Psoas muscle (tissue), 8 donors: Measurements from ENCODE around the gene FECH. TPM values are rescaled to one million over a fixed set of nuclear protein-coding genes. Genes with fewer than 3 reads are reported as not detected.
"Not testable (repeated sequence)": the region's sequence is repeated elsewhere in the genome, so short reads cannot be mapped to it uniquely, and the experiment has no call there.

ENCODE experiments used
- ATAC-seq, 4 donors: fragments of 200-7000 bp; cut with Tn5 transposase; one replicate each; pipeline ENCODE4 v1.9.1; 2020; ENCODE audit warnings: moderate library complexity in 3 of 4, mild to moderate bottlenecking in 2 of 4
- DNase-seq, 2 donors: peaks; one replicate each; pipeline ENCODE4 v3.0.0-alpha.2; 2020
- H3K27ac ChIP-seq: fragments of 200-600 bp; one replicate; pipeline ENCODE4 v1.8.0; 2022
- H3K27me3 ChIP-seq, 3 donors: fragments of 200-600 bp in 1 of 3; one replicate each; pipeline versions ENCODE4 v1.6.1 to v1.8.0; 2013 to 2022; ENCODE audit warnings: low read length in 2 of 3, mild to moderate bottlenecking in 2 of 3, moderate library complexity in 1 of 3; ENCODE audit not compliant: insufficient read depth in 3 of 3
- H3K36me3 ChIP-seq, 2 donors: fragments of 200-600 bp in 1 of 2; one replicate each; pipeline versions ENCODE4 v1.6.1 to v1.8.0; 2013 to 2022; ENCODE audit warnings: low read depth in 1 of 2, mild to moderate bottlenecking in 1 of 2, moderate library complexity in 1 of 2; ENCODE audit not compliant: insufficient read depth in 1 of 2
- H3K4me1 ChIP-seq: fragments of 200-600 bp; one replicate; pipeline ENCODE4 v1.8.0; 2022
- H3K4me3 ChIP-seq: fragments of 200-600 bp; one replicate; pipeline ENCODE4 v1.8.0; 2022; ENCODE audit warnings: mild to moderate bottlenecking
- H3K9me3 ChIP-seq: fragments of 200-600 bp; one replicate; pipeline ENCODE4 v1.8.0; 2022
- WGBS, 3 donors: extraction: QIAGEN DNeasy Blood & Tissue Kit; methylation state at CpG; one replicate each; pipeline versions ENCODE4 v1.1.6 to v1.1.7; 2013; 5-methylcytosine and 5-hydroxymethylcytosine counted together
- intact Hi-C, 2 donors: fragments of 100-400 bp; cut with DNase I; formaldehyde crosslinking; loops; one replicate each; pipeline versions ENCODE4 v1.11.0 to v1.14.2; 2022
- polyA plus RNA-seq, 3 donors: library from polyadenylated mRNA; stranded (reverse); fragments of 200-250 nt; gene quantifications; one replicate each; pipeline ENCODE4 v1.2.3, GENCODE V29; 2013
- total RNA-seq, 4 donors: library from RNA; stranded (reverse); fragmentation: NEBNext Ultra II Directional in 2 of 4; extraction: Animal tissue kit (Norgen Biotek cat#: 25700) in 2 of 4; gene quantifications; one replicate each; pipeline versions ENCODE4 v1.2.1 to v1.2.4, GENCODE V29; 2021 to 2023
- TF ChIP-seq, protein P1 (sequence below): fragments of 200-600 bp; IDR thresholded peaks from one replicate; pipeline ENCODE4 v1.8.0; 2022; ENCODE audit warnings: antibody characterized with exemption
- donor health status: healthy with polysubstance abuse.
- donor health status: DM: no; HTN: no; CAD: no; lungs with moderate emphysema.
- donor health status: Bipolar disorder and iron deficiency.
- donor health status: healthy.
- donor health status: DM: yes; HTN: yes; CAD: no.
- donor health status: DM: no; HTN: no; CAD: no.
- donor health status: DM: no; HTN: no; CAD: no.
- donor health status: DM: yes; HTN: yes; CAD: no.

FECH gene
- total and polyA plus RNA-seq, 7 donors: 14.4 to 59.7 (median 42.2) TPM

DNA sequence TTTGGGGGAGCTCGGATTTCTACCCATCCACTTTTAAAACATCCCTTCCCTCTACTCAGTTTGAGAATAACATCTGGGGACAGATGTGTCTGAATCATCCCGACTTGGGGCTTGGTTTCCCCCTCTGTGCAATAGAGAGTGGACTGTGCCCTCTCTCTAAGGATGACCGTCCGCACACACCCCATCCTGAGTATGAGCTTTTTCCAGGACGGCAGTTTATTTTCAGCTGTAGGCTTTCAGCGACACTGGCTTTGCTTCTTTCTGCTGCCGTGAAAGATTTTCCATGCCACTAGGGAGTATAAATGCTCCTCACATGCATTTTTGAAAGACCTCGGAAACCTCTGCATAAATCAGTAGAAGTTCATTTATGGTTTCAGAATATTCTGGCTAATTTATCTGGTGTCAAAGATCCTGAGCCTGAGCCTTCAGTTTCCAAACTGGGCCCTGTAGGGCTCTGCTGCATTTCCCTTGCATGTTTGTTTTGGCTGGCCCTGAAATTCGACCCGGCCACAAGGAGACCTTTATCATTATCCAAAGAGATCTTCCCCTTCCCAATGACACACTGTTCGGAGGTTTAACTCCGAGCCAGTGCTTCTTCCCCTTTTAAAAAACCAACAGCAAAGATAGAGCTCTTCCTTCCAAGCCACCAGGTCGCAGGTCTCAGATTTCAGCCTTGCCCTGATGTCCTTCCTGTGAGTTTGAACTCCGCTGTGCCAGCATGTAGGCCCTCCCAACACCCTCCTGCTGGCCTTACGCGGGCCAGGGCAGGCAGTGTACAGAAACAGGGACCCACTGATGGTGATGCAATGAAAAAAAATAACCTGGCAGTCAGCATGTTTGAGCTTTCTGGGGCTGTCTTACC, 53.3 kb downstream of the FECH start:
- H3K36me3 ChIP-seq: no peaks in the 10 kb centered on the region
- intact Hi-C loops: no loop called here
- DNase-seq (no peak), ATAC-seq (peak; percentile 49 to 84 (median 62))
- 17 to 20% (median 19%) methylated on average over 16 of the region's 16 CpGs for WGBS, 3 donors
- H3K27ac ChIP-seq: no peak overlapping the region
- peak overlapping the region; percentile 2 for H3K4me3 ChIP-seq
- H3K9me3 ChIP-seq: no peaks in the 10 kb centered on the region
- TF ChIP-seq, protein P1, sequence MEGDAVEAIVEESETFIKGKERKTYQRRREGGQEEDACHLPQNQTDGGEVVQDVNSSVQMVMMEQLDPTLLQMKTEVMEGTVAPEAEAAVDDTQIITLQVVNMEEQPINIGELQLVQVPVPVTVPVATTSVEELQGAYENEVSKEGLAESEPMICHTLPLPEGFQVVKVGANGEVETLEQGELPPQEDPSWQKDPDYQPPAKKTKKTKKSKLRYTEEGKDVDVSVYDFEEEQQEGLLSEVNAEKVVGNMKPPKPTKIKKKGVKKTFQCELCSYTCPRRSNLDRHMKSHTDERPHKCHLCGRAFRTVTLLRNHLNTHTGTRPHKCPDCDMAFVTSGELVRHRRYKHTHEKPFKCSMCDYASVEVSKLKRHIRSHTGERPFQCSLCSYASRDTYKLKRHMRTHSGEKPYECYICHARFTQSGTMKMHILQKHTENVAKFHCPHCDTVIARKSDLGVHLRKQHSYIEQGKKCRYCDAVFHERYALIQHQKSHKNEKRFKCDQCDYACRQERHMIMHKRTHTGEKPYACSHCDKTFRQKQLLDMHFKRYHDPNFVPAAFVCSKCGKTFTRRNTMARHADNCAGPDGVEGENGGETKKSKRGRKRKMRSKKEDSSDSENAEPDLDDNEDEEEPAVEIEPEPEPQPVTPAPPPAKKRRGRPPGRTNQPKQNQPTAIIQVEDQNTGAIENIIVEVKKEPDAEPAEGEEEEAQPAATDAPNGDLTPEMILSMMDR: no peak
- H3K27me3 ChIP-seq: no peaks in the 10 kb centered on the region
- H3K4me1 ChIP-seq: peaks cover 15% of the 10 kb centered on the region

DNA sequence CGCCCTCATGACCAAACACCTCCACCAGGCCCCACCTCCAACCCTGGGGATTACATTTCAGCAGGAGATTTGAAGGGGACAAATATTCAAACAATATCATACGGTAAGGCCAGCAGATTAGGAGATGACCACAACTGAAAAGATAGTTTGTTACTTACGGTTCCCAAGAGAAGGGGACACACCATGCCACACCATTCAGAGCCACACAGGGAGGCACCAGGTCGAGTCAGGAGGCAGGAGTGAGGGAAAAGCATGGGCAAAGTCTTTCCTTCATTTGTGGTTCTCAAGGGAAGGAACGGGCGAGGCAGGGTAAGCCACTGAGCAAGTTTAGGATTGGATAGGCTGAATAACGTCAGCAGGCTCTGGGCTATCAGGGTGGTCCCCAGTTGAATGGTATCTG, 57.4 kb downstream of the FECH start:
- Histone ChIP-seq H3K9me3 (peaks cover 6% of the 10 kb centered on the region), H3K36me3 (no peaks in the 10 kb centered on the region), H3K27ac (no peak overlapping the region), H3K4me1 (peaks cover 15% of the 10 kb centered on the region), H3K4me3 (no peak overlapping the region), H3K27me3 (peaks cover 0 to 2% (median 1%) of the 10 kb centered on the region in 3 donors)
- intact Hi-C loops: no loop called here
- TF ChIP-seq, protein P1: no peak
- ATAC-seq (no peak), DNase-seq (no peak)
- 74 to 83% (median 82%) methylated on average over 7 of the region's 7 CpGs for WGBS, 3 donors

DNA sequence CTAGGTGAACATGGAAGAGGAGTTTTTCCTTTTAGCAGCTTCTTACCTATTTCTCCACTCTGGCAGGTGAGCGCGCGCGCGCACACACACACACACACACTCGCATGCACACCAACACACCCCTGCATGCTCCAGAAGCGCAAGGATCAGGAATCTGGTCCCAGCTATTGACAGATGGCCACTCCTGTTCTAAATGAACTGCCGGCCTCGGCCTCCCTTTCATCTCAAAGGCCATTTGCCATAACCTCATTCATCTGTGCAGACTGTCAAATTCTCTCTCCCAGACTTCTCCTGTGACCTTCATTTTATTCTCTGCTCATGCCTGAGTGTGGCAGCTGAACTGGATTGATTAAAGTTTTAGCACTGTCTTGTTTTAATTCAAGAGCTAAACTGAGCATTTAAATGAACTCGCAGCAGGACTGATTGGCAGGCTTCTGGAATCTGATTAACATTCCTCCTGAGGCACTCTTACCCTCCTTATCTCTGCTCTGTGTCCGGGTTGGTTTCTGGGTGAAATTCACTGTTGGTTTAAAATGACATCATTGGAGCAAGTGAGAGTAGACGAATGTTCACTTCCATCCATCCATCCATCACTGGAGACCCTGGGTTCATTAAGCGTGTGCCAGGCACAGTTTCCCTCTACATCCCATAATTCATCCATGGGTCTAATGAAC, 58.8 kb downstream of the FECH start:
- Histone ChIP-seq H3K4me3 (no peak overlapping the region), H3K27ac (no peak overlapping the region), H3K36me3 (no peaks in the 10 kb centered on the region), H3K27me3 (peaks cover 0 to 2% (median 1%) of the 10 kb centered on the region in 3 donors), H3K9me3 (peaks cover 6% of the 10 kb centered on the region), H3K4me1 (peaks cover 2% of the 10 kb centered on the region)
- no peak for ATAC-seq
- intact Hi-C loops: no loop called here
- WGBS, 3 donors: 59 to 62% (median 61%) methylated on average over 13 of the region's 13 CpGs
- DNase-seq: no peak
- TF ChIP-seq, protein P1: no peak

DNA sequence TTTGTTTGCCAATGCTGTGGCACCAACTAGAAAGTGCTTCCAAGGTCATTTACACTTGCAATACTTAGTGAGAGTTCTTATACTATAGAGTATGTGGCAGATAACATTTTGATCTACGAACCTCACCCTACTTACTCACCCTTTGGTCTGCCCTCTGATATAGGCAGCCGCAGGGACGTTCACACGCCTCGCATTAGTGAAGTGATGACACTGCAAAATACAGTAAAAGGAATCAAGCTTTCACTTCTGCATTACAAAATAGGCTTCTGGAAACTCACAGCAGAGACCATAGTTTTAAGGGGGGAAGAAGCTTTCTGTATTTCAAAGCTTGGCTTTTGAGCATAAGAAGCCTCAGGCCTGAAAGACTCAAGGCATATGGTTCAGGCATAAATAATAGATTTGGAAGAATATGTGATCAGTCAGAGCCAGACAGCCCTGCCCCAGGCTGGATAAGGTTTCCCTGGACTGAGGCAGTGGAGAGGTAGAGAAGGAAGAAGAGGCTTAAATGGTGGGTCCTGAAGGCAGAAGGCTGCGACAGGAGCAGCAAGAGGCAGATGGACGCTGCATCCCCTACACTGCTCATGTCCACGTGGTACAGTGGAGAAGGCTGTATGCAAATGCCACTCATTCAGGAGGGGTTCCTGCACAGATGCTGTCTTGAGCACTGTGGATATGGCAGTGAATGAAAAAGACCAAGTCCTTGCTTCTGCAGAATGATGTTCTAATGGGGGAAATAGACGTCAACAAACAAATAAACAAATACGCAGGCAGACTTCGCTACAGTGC, 63.1 kb downstream of the FECH start:
- DNase-seq (no peak), ATAC-seq (no peak)
- H3K27ac ChIP-seq: no peak overlapping the region
- peaks cover 6% of the 10 kb centered on the region for H3K9me3 ChIP-seq
- H3K36me3 ChIP-seq: no peaks in the 10 kb centered on the region
- TF ChIP-seq, protein P1: no peak
- peaks cover 0 to 2% (median 1%) of the 10 kb centered on the region in 3 donors for H3K27me3 ChIP-seq
- 79 to 84% (median 79%) methylated on average over 11 of the region's 11 CpGs for WGBS, 3 donors
- no peaks in the 10 kb centered on the region for H3K4me1 ChIP-seq
- intact Hi-C loops: no loop called here
- no peak overlapping the region for H3K4me3 ChIP-seq

DNA sequence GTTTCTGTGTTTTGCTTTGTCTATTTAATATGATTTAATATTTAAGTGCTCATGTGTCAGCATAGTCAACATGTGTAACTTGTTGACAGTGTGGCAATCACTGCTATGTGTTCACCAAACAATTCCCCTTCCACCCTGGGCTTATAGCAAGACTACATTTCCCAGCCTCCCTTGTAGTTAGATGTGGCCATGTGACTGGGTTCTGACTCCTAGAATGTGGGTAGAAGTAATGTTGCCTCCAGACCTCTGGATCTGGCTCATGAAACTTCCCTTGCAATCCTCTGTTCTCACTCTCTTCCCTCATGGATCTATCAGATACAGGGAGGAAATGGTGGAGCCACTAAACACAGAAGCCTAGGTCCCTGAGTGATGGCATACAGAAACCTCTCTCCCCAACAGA, 64.2 kb downstream of the FECH start:
- H3K27me3 ChIP-seq, ATAC-seq, intact Hi-C loops, H3K4me1 ChIP-seq, H3K4me3 ChIP-seq, H3K27ac ChIP-seq, H3K9me3 ChIP-seq, DNase-seq, H3K36me3 ChIP-seq: not testable (repeated sequence)
